Measurements from ENCODE around the gene TEKT2. TPM values are rescaled to one million over a fixed set of nuclear protein-coding genes. Genes with fewer than 3 reads are reported as not detected.

TEKT2 gene
- total and polyA plus RNA-seq, 2 donors (not counting 3 experiments of a cell fraction or from before 2014, with no cell fraction given): 0.38 to 0.61 TPM

GRCh38 chr1:36111151-36111550 lies 27.3 kb downstream of the TEKT2 start:
- FAIRE-seq (no peak), DNase-seq (ENCODE audit: low read depth, low spot score) (no peak)
- no peaks in the 10 kb centered on the region for H3K79me2 ChIP-seq (ENCODE audit: control insufficient read depth, insufficient read depth, low read length)
- H3K9ac ChIP-seq (replicated peaks; ENCODE audit: extremely low read depth, insufficient read depth, low read length): no peak overlapping the region
- H3K36me3 ChIP-seq (ENCODE audit: control insufficient read depth in 2 of 2, extremely low read depth in 1 of 2, insufficient read depth in 2 of 2, low read length in 2 of 2): no peaks in the 10 kb centered on the region
- no peaks in the 10 kb centered on the region for H4K20me1 ChIP-seq (replicated peaks; ENCODE audit: control insufficient read depth, extremely low read depth, insufficient read depth, low read length)
- ChIA-PET POLR2A (no interaction called here), CTCF (interaction anchor here (1.1 kb wide), 2 partner anchors 23 to 175 kb away, joined by 5 to 6 read pairs; no protein-coding TSS in a partner anchor)
- no peaks in the 10 kb centered on the region for H3K4me1 ChIP-seq (ENCODE audit: control insufficient read depth, extremely low read depth, insufficient read depth, low read length)
- no peaks in the 10 kb centered on the region for H3K9me1 ChIP-seq (replicated peaks; ENCODE audit: control insufficient read depth, extremely low read depth, insufficient read depth, low read length)
- no peaks in the 10 kb centered on the region for H3K27me3 ChIP-seq (ENCODE audit: control insufficient read depth in 2 of 2, insufficient read depth in 2 of 2, low read length in 2 of 2)
- H3K4me2 ChIP-seq (ENCODE audit: insufficient read depth, low read length): no peak overlapping the region
- no peak overlapping the region for H3K27ac ChIP-seq (ENCODE audit: insufficient read depth, low read depth, low read length)
- no peak for TF ChIP-seq POLR2A (IDR thresholded peaks at IDR 0.05; ENCODE audit: low read depth, low read length)
- TF ChIP-seq EZH2 (IDR thresholded peaks at IDR 0.05; ENCODE audit: borderline replicate concordance, low read depth, low read length, severe bottlenecking): no peak
- TF ChIP-seq CTCF (IDR thresholded peaks at IDR 0.05; ENCODE audit: extremely low read depth in 1 of 2, insufficient read depth in 1 of 2, low read depth in 1 of 2, low read length in 2 of 2): no peak
- TF ChIP-seq MYC (IDR thresholded peaks at IDR 0.05; ENCODE audit: low read depth, low read length): no peak
- TF ChIP-seq FOS (IDR thresholded peaks at IDR 0.05; ENCODE audit: borderline replicate concordance, insufficient read depth, low read length): no peak
- no peak for TF ChIP-seq MAX (IDR thresholded peaks at IDR 0.05; ENCODE audit: insufficient read depth, insufficient read length)
- no peak for TF ChIP-seq JUN (IDR thresholded peaks at IDR 0.05; ENCODE audit: borderline replicate concordance, insufficient read depth, insufficient read length, low read depth)
- TF ChIP-seq GATA2 (IDR thresholded peaks at IDR 0.05; ENCODE audit: insufficient read depth, insufficient read length, low read depth, low read length): no peak
- TF ChIP-seq POLR2AphosphoS5 (IDR thresholded peaks at IDR 0.05; ENCODE audit: insufficient read depth, low read depth, low read length): no peak
- intact Hi-C loops (cut with micrococcal nuclease) (no loop called here), dilution Hi-C loops (cut with MboI; ENCODE audit: extremely low pct_ligation_motif_present, low sequenced_read_pairs) (no loop called here)
- BruUV-seq (replicated peaks): no TSS peak
- H3K9me3 ChIP-seq (replicated peaks; ENCODE audit: control insufficient read depth, insufficient read depth, low read length): no peaks in the 10 kb centered on the region
- H2AFZ ChIP-seq (ENCODE audit: low read depth, low read length): no peak overlapping the region
- H3K4me3 ChIP-seq (replicated peaks in 1 of 3; ENCODE audit: insufficient read depth in 1 of 3, low read depth in 1 of 3, low read length in 3 of 3): no peak overlapping the region
